Erythroblast (primary cell): Measurements from ENCODE around the gene SMAD2.

Source experiments
- GATA1 ChIP-seq: IDR thresholded peaks from 2 replicates; pipeline ENCODE4 v1.6.1; 2011; ENCODE audit warnings: low read depth, mild to moderate bottlenecking, control low read depth, low read length, moderate library complexity
- POLR2A ChIP-seq: IDR thresholded peaks from 2 replicates; pipeline ENCODE4 v1.6.1; 2011; ENCODE audit warnings: mild to moderate bottlenecking, low read length

- TF ChIP-seq POLR2A (no peak), GATA1 (no peak)
Measured at GRCh38 chr18:47881752-47882455, 48.6 kb downstream of the SMAD2 start.
